ENCODE measurements around the gene EPB41L1.

DNA sequence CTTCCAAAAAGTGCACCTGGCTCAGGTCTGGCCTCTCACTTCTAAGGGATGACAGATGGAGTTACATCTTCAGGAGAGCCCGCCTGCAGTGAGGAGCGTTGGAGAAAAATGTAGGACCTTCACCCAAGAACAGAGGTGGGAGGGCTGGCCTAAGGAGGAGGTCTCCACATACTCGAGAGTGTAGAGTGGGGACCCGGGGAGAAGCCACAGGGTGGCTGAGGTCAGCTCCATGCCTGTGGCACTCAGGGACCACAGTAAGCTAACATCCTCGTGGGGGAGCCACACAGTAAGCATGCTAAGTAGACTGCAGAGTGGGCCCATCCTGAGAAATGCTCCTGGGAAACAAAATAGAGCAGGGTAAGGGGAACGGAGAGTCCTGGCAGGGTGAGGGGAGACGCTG is 105.8 kb downstream of the EPB41L1 start:
- TF ChIP-seq, protein P1, sequence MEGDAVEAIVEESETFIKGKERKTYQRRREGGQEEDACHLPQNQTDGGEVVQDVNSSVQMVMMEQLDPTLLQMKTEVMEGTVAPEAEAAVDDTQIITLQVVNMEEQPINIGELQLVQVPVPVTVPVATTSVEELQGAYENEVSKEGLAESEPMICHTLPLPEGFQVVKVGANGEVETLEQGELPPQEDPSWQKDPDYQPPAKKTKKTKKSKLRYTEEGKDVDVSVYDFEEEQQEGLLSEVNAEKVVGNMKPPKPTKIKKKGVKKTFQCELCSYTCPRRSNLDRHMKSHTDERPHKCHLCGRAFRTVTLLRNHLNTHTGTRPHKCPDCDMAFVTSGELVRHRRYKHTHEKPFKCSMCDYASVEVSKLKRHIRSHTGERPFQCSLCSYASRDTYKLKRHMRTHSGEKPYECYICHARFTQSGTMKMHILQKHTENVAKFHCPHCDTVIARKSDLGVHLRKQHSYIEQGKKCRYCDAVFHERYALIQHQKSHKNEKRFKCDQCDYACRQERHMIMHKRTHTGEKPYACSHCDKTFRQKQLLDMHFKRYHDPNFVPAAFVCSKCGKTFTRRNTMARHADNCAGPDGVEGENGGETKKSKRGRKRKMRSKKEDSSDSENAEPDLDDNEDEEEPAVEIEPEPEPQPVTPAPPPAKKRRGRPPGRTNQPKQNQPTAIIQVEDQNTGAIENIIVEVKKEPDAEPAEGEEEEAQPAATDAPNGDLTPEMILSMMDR (IDR thresholded peaks at IDR 0.05; ENCODE audit: borderline replicate concordance, extremely low read depth, low read length, poor library complexity, severe bottlenecking) = no peak
- TF ChIP-seq EZH2 (IDR thresholded peaks at IDR 0.05; ENCODE audit: borderline replicate concordance, low read depth, low read length, severe bottlenecking) = no peak

Data from DND-41 (cell line).